NCI-H82 (cell line): ENCODE data around the gene LCA5.
"Not testable (repeated sequence)": the region's sequence is repeated elsewhere in the genome, so short reads cannot be mapped to it uniquely, and the experiment has no call there.

Experiments
- DNase-seq: peaks from one replicate; lab custom pipeline; 2025; lab: John Stamatoyannopoulos, UW

Gene LCA5

GRCh38 chr6:79538106-79538971 lies 1.1 kb upstream of the LCA5 start:
- DNase-seq = peak; percentile 12

GRCh38 chr6:79536585-79536953 lies 661 bp downstream of the LCA5 start:
- no peak for DNase-seq

GRCh38 chr6:79529567-79529966 lies 7.7 kb downstream of the LCA5 start:
- not testable (repeated sequence) for DNase-seq

GRCh38 chr6:79526897-79527296 lies 10.3 kb downstream of the LCA5 start:
- no peak for DNase-seq

GRCh38 chr6:79525272-79526100 lies 11.7 kb downstream of the LCA5 start:
- no peak for DNase-seq

GRCh38 chr6:79524065-79524464 lies 13.2 kb downstream of the LCA5 start:
- no peak for DNase-seq

GRCh38 chr6:79522609-79523008 lies 14.6 kb downstream of the LCA5 start:
- no peak for DNase-seq

GRCh38 chr6:79520534-79520933 lies 16.7 kb downstream of the LCA5 start:
- no peak for DNase-seq

- no peak for DNase-seq
These were observed 18.4 kb downstream of the LCA5 start for GRCh38 chr6:79518842-79519241.

- DNase-seq = no peak
These were observed 21.8 kb downstream of the LCA5 start for GRCh38 chr6:79515436-79515835.

GRCh38 chr6:79513111-79513510 lies 24.1 kb downstream of the LCA5 start:
- DNase-seq = no peak

GRCh38 chr6:79512014-79512413 lies 25.2 kb downstream of the LCA5 start:
- DNase-seq = no peak

- DNase-seq = no peak
These were observed 26.5 kb downstream of the LCA5 start for GRCh38 chr6:79510707-79511106.

- DNase-seq = no peak
These were observed 31.0 kb downstream of the LCA5 start for GRCh38 chr6:79506251-79506650.

- no peak for DNase-seq
These were observed 32.9 kb downstream of the LCA5 start for GRCh38 chr6:79504372-79504771.

- DNase-seq = no peak
These were observed 38.4 kb downstream of the LCA5 start for GRCh38 chr6:79498842-79499241.

GRCh38 chr6:79495246-79495645 lies 42.0 kb downstream of the LCA5 start:
- DNase-seq = no peak

GRCh38 chr6:79494841-79495240 lies 42.4 kb downstream of the LCA5 start:
- DNase-seq = no peak

- DNase-seq = no peak
These were observed 66.5 kb downstream of the LCA5 start for GRCh38 chr6:79470728-79471127.

GRCh38 chr6:79469376-79470246 lies 67.6 kb downstream of the LCA5 start:
- DNase-seq = no peak

- DNase-seq = no peak
These were observed 68.6 kb downstream of the LCA5 start for GRCh38 chr6:79468587-79468986.

- no peak for DNase-seq
These were observed 69.1 kb downstream of the LCA5 start for GRCh38 chr6:79468116-79468515.
